HG03159 (cell line): ENCODE data around the gene RBM20.
"Not testable (repeated sequence)": the region's sequence is repeated elsewhere in the genome, so short reads cannot be mapped to it uniquely, and the experiment has no call there.

Experiments used
- ATAC-seq: cut with Tn5 transposase; IDR thresholded peaks from one replicate; pipeline ENCODE4 v1.9.1; 2021; ENCODE audit warnings: mild to moderate bottlenecking, moderate library complexity; ENCODE audit not compliant: unreplicated experiment

Gene RBM20

GRCh38 chr10:110643653-110644597, at the start of gene RBM20:
Gene RBM20 (plus strand): TSS chr10:110644336. CDS start chr10:110644455, 119 bp downstream.
- ATAC-seq, result no peak

GRCh38 chr10:110597476-110597875, 46.7 kb upstream of the RBM20 start:
- ATAC-seq, result no peak

GRCh38 chr10:110600487-110601101, 43.5 kb upstream of the RBM20 start:
- no peak for ATAC-seq

DNA sequence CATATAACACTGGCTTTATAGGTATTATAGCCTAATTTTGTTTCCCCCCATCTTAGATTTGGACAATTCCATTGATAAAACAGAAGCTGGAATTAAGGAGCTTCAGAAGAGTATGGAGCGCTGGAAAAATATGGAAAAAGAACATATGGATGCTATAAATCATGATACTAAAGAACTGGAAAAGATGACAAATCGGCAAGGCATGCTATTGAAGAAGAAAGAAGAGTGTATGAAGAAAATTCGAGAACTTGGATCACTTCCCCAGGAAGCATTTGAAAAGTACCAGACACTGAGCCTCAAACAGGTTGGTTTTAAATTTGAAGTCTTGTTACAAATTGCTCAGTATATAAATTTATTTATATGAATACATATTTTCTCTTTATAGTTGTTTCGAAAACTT, 42.6 kb upstream of the RBM20 start:
- ATAC-seq, result no peak

DNA sequence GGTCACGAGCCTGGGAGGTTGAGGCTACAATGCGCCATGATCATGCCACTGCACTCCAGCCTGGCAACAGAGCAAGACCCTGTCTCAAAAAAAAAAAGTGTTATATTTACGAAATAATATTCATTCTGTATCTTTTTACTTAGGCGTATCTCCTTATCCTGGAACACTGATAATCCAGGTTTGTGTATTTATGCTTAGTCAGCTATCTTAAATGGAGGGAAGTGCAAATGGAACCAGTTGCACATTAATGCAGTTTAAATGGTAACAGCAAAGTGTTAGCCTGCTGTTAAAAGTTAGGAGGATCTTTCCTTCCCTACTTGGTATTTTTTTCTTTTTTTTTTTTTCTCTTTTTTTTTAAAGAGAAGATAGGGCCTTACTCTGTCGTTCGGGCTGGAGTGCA, 36.0 kb upstream of the RBM20 start:
- ATAC-seq, result no peak

DNA sequence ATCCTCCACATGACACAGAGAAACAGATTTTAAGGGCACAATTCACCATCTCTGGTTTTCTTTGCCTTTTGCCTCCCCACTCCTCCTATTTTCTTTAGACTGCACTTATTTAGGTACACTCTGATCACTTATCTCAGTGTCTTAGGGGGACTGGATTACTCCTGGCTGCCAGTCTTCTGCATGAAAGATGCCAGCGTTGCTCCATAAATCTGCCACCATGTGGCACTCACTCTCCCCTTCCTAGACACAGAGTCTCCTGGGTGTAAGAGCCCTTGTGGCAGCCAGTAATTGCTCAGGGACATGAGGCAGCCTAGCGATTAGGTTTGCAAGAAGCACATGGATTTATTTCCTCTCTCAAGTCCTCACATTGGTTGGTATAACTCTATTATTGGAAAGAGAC, 34.5 kb upstream of the RBM20 start:
- no peak for ATAC-seq

DNA sequence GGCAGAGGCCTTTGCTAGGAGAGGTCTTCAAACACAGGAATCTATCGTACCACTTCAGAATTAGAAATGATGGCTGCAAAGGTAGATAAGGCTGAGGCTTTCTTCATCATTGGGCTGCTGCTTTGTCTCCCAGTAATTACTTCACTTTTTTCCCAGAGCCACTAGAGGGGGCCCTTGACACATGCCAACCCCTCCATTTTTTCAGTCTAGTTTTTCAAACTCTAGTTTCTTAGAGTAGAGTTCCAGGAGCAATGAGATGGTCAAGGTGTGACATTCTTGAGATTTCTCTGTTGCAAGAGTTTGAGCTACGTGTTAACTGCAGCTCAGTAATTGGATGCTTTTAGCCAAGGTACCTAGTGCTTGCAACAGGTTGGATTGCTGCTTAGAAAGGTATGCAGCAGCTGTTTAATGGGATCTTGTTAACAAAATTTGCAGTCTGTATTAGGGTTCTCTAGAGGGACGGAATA, 33.8 kb upstream of the RBM20 start:
- ATAC-seq, result no peak

GRCh38 chr10:110610781-110611180, 33.4 kb upstream of the RBM20 start:
- not testable (repeated sequence) for ATAC-seq

DNA sequence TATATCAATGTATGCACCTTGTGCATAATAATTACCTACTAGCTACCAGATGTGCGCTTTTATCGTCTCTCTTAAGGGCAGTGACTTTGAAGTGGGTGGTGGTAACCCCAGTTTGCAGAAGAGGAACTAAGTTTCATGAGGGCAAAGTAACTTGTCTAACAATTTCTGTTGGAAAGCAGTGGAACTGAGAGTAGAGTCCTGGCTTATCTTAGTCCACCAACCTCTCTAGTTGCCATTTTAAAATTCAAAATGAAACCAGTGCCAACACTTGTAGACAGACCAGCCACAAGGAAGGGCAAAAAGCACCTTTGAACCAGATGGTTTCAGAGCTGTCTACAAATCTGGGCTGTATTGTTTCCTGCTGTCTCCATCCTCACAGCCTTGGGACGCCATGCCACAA, 32.0 kb upstream of the RBM20 start:
- no peak for ATAC-seq

DNA sequence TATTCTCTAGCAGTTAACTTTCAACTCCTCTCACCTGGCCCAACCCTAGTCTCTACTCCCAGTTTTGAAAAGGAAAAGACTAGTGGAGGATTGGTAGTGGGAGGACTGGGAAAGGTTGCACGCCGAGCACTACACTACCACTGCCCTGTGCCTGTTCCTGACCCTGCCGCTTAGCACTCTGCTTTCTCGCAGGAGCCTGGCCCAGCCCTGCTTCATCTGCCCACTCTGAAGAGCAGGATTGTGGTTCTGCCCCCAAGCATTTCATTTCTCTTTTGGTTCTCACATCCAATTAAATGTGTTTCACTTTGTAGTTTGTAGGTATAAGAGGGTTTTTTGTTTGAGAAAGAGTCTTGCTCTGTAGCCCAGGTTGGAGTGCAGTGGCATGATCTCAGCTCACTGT, 31.5 kb upstream of the RBM20 start:
- ATAC-seq, result no peak

- peak; percentile 31 for ATAC-seq
These were observed 30.7 kb upstream of the RBM20 start for GRCh38 chr10:110613341-110613995.

GRCh38 chr10:110613996-110614495, 30.1 kb upstream of the RBM20 start:
- ATAC-seq, result no peak

- ATAC-seq, result no peak
These were observed 28.9 kb upstream of the RBM20 start for GRCh38 chr10:110615057-110615747.

DNA sequence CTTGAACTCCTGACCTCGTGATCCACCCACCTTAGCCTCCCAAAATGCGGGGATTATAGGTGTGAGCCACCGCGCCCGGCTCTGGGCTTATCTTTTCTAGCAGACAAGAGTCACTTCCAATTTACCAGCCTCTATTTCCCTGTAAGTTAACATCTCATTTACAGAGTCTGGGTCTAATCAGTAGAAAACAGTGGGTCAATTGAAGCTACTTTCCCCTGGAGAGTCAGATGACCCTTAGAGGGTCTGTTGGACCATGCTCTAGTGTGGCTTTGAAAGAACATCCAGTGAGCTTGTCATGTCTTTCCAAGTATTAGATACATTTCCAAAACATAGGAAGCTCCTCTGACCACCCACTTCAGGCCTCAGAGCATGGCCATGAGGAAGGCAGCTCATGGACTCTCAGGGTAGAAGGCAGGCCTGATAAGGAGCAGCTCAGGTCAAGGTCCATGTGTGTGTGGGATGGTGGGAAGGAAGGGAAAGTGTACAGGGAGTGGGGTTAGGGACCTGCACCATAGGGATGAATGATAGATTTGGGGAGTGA, 27.6 kb upstream of the RBM20 start:
- ATAC-seq, result no peak

GRCh38 chr10:110617425-110618229, 26.5 kb upstream of the RBM20 start:
- no peak for ATAC-seq

DNA sequence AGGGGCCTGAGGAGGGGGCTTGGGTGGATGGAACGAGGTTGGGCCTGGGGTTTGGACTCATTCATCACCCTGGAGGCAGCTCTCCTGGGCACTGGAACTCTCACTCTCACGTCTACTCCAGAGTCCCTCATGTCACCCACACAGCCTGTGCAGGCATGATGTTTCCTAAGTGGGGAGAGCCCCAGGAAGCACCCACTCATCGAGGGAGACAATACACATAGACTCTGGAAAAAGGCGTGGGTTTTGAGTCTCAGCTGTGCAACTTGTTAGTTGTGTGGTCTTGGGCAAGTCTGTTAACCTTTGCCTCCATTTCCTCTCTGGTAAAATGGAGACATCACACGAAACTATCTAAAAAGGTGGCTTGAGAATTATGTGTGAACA, 25.9 kb upstream of the RBM20 start:
- no peak for ATAC-seq

DNA sequence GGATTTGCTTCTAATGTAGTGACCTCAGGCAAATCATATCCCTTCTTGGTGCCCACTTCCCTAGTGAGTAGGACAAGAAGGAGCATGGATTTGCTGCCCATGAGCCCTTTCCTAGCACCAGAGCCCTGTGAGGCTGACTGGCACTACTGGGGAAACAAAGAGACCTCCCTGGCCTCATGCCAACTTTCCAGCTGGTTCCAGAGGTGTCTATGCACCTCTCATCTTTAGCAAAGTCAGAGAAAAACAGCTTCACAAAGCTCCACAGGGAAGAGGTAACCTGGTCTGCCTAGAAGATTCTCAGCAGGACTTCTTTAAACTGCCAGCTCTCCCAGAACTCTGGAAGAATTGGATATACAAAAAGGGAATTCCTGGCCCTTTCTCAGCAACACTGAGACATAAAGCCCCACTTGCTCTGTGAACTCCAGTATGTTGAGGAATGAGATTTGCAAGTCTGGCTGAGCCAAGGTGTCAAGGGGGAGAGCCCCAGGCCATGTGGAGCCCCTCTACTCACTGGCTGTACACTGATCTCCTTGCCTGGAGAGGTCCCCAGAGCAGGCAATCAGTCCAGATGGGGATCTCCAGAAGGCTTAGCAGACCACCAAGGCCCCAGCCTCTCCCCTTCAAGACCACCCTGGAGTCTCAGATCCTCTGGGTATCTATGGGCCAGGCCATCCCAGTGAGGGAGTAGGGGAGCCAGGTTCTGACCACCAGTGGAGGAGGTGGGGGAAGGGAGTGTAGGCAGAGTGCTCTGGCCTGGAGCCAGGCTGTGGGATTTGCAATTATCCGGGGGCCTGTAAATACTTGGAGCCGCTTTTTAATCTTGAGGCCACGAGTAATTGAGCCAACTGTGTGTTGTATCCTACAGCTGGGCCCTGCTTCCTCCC, 24.4 kb upstream of the RBM20 start:
- ATAC-seq, result no peak

GRCh38 chr10:110620398-110620719, 23.8 kb upstream of the RBM20 start:
- no peak for ATAC-seq

- ATAC-seq, result not testable (repeated sequence)
These were observed 20.8 kb upstream of the RBM20 start for GRCh38 chr10:110623316-110623715.
